Measurements from ENCODE around the gene HTR1D. TPM values are rescaled to one million over a fixed set of nuclear protein-coding genes. Genes with fewer than 3 reads are reported as not detected.
A peak's percentile ranks its signal among the peaks of the same experiment; 100 is the strongest.
"Not testable (repeated sequence)": the region's sequence is repeated elsewhere in the genome, so short reads cannot be mapped to it uniquely, and the experiment has no call there.

Gene HTR1D
- polyA plus RNA-seq, 6 donors from 2014 or later: not detected

GRCh38 chr1:23237508-23237907 lies 20.2 kb upstream of the HTR1D start:
- Mint-ChIP-seq H3K9me3 (no peaks in the 10 kb centered on the region), H3K4me3 (no peak overlapping the region), H3K36me3 (no peaks in the 10 kb centered on the region), H3K27ac (no peak overlapping the region), H3K4me1 (no peaks in the 10 kb centered on the region), H3K27me3 (peaks cover 8 to 30% (median 18%) of the 10 kb centered on the region in 3 donors)
- no peak for DNase-seq
- no peak for ATAC-seq (ENCODE audit: low read depth in 2 of 2)

- H3K36me3 Mint-ChIP-seq: peaks cover 8 to 11% of the 10 kb centered on the region in 2 donors
- H3K9me3 Mint-ChIP-seq: peaks cover 5 to 12% (median 8%) of the 10 kb centered on the region in 7 donors
- peaks cover 17 to 54% (median 40%) of the 10 kb centered on the region in 3 donors for H3K27me3 Mint-ChIP-seq
- H3K27ac Mint-ChIP-seq: no peak overlapping the region
- no peak for ATAC-seq (ENCODE audit: low read depth in 2 of 2)
- DNase-seq: no peak
- H3K4me3 Mint-ChIP-seq: no peak overlapping the region
- no peaks in the 10 kb centered on the region for H3K4me1 Mint-ChIP-seq
Observed at GRCh38 chr1:23227806-23228205, 10.5 kb upstream of the HTR1D start.

GRCh38 chr1:23224739-23225648 lies 7.7 kb upstream of the HTR1D start:
- no peaks in the 10 kb centered on the region for H3K4me1 Mint-ChIP-seq
- H3K9me3 Mint-ChIP-seq: peaks cover 5 to 12% (median 8%) of the 10 kb centered on the region in 7 donors
- peaks cover 8 to 11% of the 10 kb centered on the region in 2 donors for H3K36me3 Mint-ChIP-seq
- ATAC-seq (ENCODE audit: low read depth in 2 of 2) (no peak), DNase-seq (no peak)
- H3K27ac Mint-ChIP-seq: no peak overlapping the region
- no peak overlapping the region for H3K4me3 Mint-ChIP-seq
- H3K27me3 Mint-ChIP-seq: peaks cover 34 to 71% (median 52%) of the 10 kb centered on the region in 3 donors

- H3K4me1 Mint-ChIP-seq; ATAC-seq (ENCODE audit: low read depth in 2 of 2); H3K4me3 Mint-ChIP-seq; H3K27ac Mint-ChIP-seq; DNase-seq: not testable (repeated sequence)
- H3K27me3 Mint-ChIP-seq: peaks cover 41 to 82% (median 60%) of the 10 kb centered on the region in 3 donors
- peaks cover 8 to 11% of the 10 kb centered on the region in 2 donors for H3K36me3 Mint-ChIP-seq
- peaks cover 5 to 12% (median 8%) of the 10 kb centered on the region in 7 donors for H3K9me3 Mint-ChIP-seq
Observed at GRCh38 chr1:23223963-23224362, 6.7 kb upstream of the HTR1D start.

GRCh38 chr1:23223490-23223951 lies 6.2 kb upstream of the HTR1D start:
- not testable (repeated sequence) for H3K27ac Mint-ChIP-seq; H3K4me3 Mint-ChIP-seq; H3K4me1 Mint-ChIP-seq; ATAC-seq (ENCODE audit: low read depth in 2 of 2); DNase-seq
- Mint-ChIP-seq H3K36me3 (peaks cover 8 to 11% of the 10 kb centered on the region in 2 donors), H3K27me3 (peaks cover 45 to 86% (median 64%) of the 10 kb centered on the region in 3 donors), H3K9me3 (peaks cover 5 to 12% (median 8%) of the 10 kb centered on the region in 7 donors)

- peaks cover 8 to 11% of the 10 kb centered on the region in 2 donors for H3K36me3 Mint-ChIP-seq
- ATAC-seq (ENCODE audit: low read depth in 2 of 2) (no peak), DNase-seq (no peak)
- no peak overlapping the region for H3K27ac Mint-ChIP-seq
- peaks cover 5 to 12% (median 8%) of the 10 kb centered on the region in 7 donors for H3K9me3 Mint-ChIP-seq
- peaks cover 2 to 4% (median 3%) of the 10 kb centered on the region in 3 donors for H3K4me1 Mint-ChIP-seq
- H3K4me3 Mint-ChIP-seq: no peak overlapping the region
- peaks cover 51 to 88% (median 72%) of the 10 kb centered on the region in 3 donors for H3K27me3 Mint-ChIP-seq
Observed at GRCh38 chr1:23222742-23223141, 5.4 kb upstream of the HTR1D start.

GRCh38 chr1:23222331-23222730 lies 5.0 kb upstream of the HTR1D start:
- peaks cover 3 to 7% (median 6%) of the 10 kb centered on the region in 3 donors for H3K4me1 Mint-ChIP-seq
- no peak overlapping the region for H3K4me3 Mint-ChIP-seq
- H3K9me3 Mint-ChIP-seq: peaks cover 5 to 12% (median 8%) of the 10 kb centered on the region in 7 donors
- peaks cover 54 to 88% (median 76%) of the 10 kb centered on the region in 3 donors for H3K27me3 Mint-ChIP-seq
- H3K27ac Mint-ChIP-seq: no peak overlapping the region
- no peak for DNase-seq
- peaks cover 8 to 11% of the 10 kb centered on the region in 2 donors for H3K36me3 Mint-ChIP-seq
- no peak for ATAC-seq (ENCODE audit: low read depth in 2 of 2)

GRCh38 chr1:23221107-23221506 lies 3.8 kb upstream of the HTR1D start:
- Mint-ChIP-seq H3K4me1 (peaks cover 6 to 8% (median 7%) of the 10 kb centered on the region in 3 donors), H3K36me3 (peaks cover 8 to 11% of the 10 kb centered on the region in 2 donors), H3K27ac (no peak overlapping the region), H3K27me3 (peaks cover 57 to 77% (median 70%) of the 10 kb centered on the region in 3 donors), H3K9me3 (peaks cover 5 to 12% (median 8%) of the 10 kb centered on the region in 7 donors), H3K4me3 (no peak overlapping the region)
- ATAC-seq (ENCODE audit: low read depth in 2 of 2) (no peak), DNase-seq (no peak)

- DNase-seq (no peak), ATAC-seq (ENCODE audit: low read depth in 2 of 2) (peak; percentile 61 to 68)
- H3K9me3 Mint-ChIP-seq: peaks cover 0 to 2% (median 0%) of the 10 kb centered on the region in 7 donors
- no peak overlapping the region for H3K27ac Mint-ChIP-seq
- peaks cover 7 to 10% (median 8%) of the 10 kb centered on the region in 3 donors for H3K4me1 Mint-ChIP-seq
- H3K27me3 Mint-ChIP-seq: peaks cover 76 to 84% (median 84%) of the 10 kb centered on the region in 3 donors
- peak overlapping the region in 5 of 8 donors; percentile 22 to 71 (median 64) for H3K4me3 Mint-ChIP-seq
- peaks cover 0 to 8% of the 10 kb centered on the region in 2 donors for H3K36me3 Mint-ChIP-seq
Observed at GRCh38 chr1:23216771-23217420, 406 bp downstream of the HTR1D start.

- H3K27me3 Mint-ChIP-seq: peaks cover 78 to 84% (median 84%) of the 10 kb centered on the region in 3 donors
- H3K4me1 Mint-ChIP-seq: peaks cover 7 to 10% (median 8%) of the 10 kb centered on the region in 3 donors
- DNase-seq (no peak), ATAC-seq (ENCODE audit: low read depth in 2 of 2) (no peak)
- H3K9me3 Mint-ChIP-seq: peaks cover 0 to 2% (median 0%) of the 10 kb centered on the region in 7 donors
- H3K36me3 Mint-ChIP-seq: peaks cover 0 to 8% of the 10 kb centered on the region in 2 donors
- no peak overlapping the region for H3K27ac Mint-ChIP-seq
- H3K4me3 Mint-ChIP-seq: peak overlapping the region in 6 of 8 donors; percentile 22 to 75 (median 36)
Observed at GRCh38 chr1:23215751-23216449, 1.4 kb downstream of the HTR1D start.

- Mint-ChIP-seq H3K4me3 (no peak overlapping the region), H3K27ac (no peak overlapping the region), H3K9me3 (peaks cover 0 to 2% (median 0%) of the 10 kb centered on the region in 7 donors), H3K36me3 (peaks cover 0 to 8% of the 10 kb centered on the region in 2 donors), H3K4me1 (peaks cover 7 to 10% (median 8%) of the 10 kb centered on the region in 3 donors), H3K27me3 (peaks cover 75 to 80% (median 80%) of the 10 kb centered on the region in 3 donors)
- no peak for ATAC-seq (ENCODE audit: low read depth in 2 of 2)
- no peak for DNase-seq
Observed at GRCh38 chr1:23215291-23215690, 2.0 kb downstream of the HTR1D start.

- peaks cover 7 to 10% (median 8%) of the 10 kb centered on the region in 3 donors for H3K4me1 Mint-ChIP-seq
- no peak overlapping the region for H3K27ac Mint-ChIP-seq
- ATAC-seq (ENCODE audit: low read depth in 2 of 2): no peak
- H3K9me3 Mint-ChIP-seq: peaks cover 0 to 2% (median 0%) of the 10 kb centered on the region in 7 donors
- peaks cover 0 to 8% of the 10 kb centered on the region in 2 donors for H3K36me3 Mint-ChIP-seq
- no peak for DNase-seq
- no peak overlapping the region for H3K4me3 Mint-ChIP-seq
- H3K27me3 Mint-ChIP-seq: peaks cover 71 to 76% (median 73%) of the 10 kb centered on the region in 3 donors
Observed at GRCh38 chr1:23214640-23215039, 2.7 kb downstream of the HTR1D start.
